Measurements from ENCODE around the gene SUGCT. TPM values are rescaled to one million over a fixed set of nuclear protein-coding genes. Genes with fewer than 3 reads are reported as not detected.

SUGCT gene
- total RNA-seq, 2 experiments from 2014 or later, result 0.95 to 1.2 TPM

GRCh38 chr7:40436710-40437109 lies 301.9 kb downstream of the SUGCT start:
- CTCF ChIA-PET, result no interaction called here
- Histone ChIP-seq H3K27ac (ENCODE audit: low read depth in 1 of 2, low read length in 2 of 2) (no peak overlapping the region), H3K4me3 (ENCODE audit: low read length) (no peak overlapping the region), H3K4me1 (ENCODE audit: insufficient read depth, low read length) (no peaks in the 10 kb centered on the region), H3K27me3 (ENCODE audit: control insufficient read depth in 1 of 2, insufficient read depth in 2 of 2, low read length in 2 of 2) (no peaks in the 10 kb centered on the region), H3K9me3 (ENCODE audit: control insufficient read depth in 1 of 2, insufficient read depth in 1 of 2, low read length in 2 of 2) (peaks cover 0 to 5% of the 10 kb centered on the region in 2 experiments), H3K36me3 (ENCODE audit: insufficient read depth, low read length) (no peaks in the 10 kb centered on the region)
- Mint-ChIP-seq H3K27ac (no peak overlapping the region), H3K36me3 (ENCODE audit: low read depth) (no peaks in the 10 kb centered on the region), H3K27me3 (no peaks in the 10 kb centered on the region), H3K4me3 (no peak overlapping the region), H3K4me1 (ENCODE audit: low read depth) (no peaks in the 10 kb centered on the region), H3K9me3 (peaks cover 12% of the 10 kb centered on the region)
- DNase-seq (no peak), ATAC-seq (ENCODE audit: poor library complexity) (no peak)
- intact Hi-C loops (cut with DNase I, micrococcal nuclease), result loop anchor here in 1 of 2 experiments (5.0 kb wide), 1 partner anchor 291 kb away; no protein-coding TSS in a partner anchor
- TF ChIP-seq, protein P1, sequence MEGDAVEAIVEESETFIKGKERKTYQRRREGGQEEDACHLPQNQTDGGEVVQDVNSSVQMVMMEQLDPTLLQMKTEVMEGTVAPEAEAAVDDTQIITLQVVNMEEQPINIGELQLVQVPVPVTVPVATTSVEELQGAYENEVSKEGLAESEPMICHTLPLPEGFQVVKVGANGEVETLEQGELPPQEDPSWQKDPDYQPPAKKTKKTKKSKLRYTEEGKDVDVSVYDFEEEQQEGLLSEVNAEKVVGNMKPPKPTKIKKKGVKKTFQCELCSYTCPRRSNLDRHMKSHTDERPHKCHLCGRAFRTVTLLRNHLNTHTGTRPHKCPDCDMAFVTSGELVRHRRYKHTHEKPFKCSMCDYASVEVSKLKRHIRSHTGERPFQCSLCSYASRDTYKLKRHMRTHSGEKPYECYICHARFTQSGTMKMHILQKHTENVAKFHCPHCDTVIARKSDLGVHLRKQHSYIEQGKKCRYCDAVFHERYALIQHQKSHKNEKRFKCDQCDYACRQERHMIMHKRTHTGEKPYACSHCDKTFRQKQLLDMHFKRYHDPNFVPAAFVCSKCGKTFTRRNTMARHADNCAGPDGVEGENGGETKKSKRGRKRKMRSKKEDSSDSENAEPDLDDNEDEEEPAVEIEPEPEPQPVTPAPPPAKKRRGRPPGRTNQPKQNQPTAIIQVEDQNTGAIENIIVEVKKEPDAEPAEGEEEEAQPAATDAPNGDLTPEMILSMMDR (IDR thresholded peaks at IDR 0.05), result no peak
- POLR2A ChIA-PET, result no interaction called here

DNA sequence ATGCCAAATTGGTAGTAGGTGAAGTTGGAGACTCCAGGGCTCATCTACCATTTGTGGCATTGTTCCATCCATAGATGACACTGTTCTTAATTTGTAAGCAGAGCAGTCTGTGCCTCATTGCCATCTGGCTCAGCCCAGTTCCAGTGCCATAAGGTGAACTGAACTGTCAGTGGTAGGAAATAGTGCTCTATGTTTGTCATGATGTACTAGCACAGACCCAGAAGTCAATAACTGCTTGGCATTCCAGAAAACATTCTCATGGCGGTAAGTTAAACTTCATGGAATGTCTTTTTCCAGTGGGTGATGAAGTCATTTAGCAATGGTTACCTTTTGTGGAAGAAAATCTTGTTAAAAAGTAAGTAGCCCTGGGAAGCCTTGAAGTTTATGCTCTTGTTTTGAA lies 302.7 kb downstream of the SUGCT start:
- POLR2A ChIA-PET, result no interaction called here
- Mint-ChIP-seq H3K9me3 (peaks cover 14% of the 10 kb centered on the region), H3K4me1 (ENCODE audit: low read depth) (no peaks in the 10 kb centered on the region), H3K27ac (no peak overlapping the region), H3K4me3 (no peak overlapping the region), H3K36me3 (ENCODE audit: low read depth) (no peaks in the 10 kb centered on the region), H3K27me3 (no peaks in the 10 kb centered on the region)
- TF ChIP-seq, protein P1 (IDR thresholded peaks at IDR 0.05), result no peak
- intact Hi-C loops (cut with DNase I, micrococcal nuclease), result loop anchor here in 1 of 2 experiments (5.0 kb wide), 1 partner anchor 290 kb away; no protein-coding TSS in a partner anchor
- DNase-seq (no peak), ATAC-seq (ENCODE audit: poor library complexity) (no peak)
- H3K27ac ChIP-seq (ENCODE audit: low read depth in 1 of 2, low read length in 2 of 2), result no peak overlapping the region
- no peak overlapping the region for H3K4me3 ChIP-seq (ENCODE audit: low read length)
- H3K4me1 ChIP-seq (ENCODE audit: insufficient read depth, low read length), result no peaks in the 10 kb centered on the region
- H3K9me3 ChIP-seq (ENCODE audit: control insufficient read depth in 1 of 2, insufficient read depth in 1 of 2, low read length in 2 of 2), result peaks cover 0 to under 1% of the 10 kb centered on the region in 2 experiments
- H3K36me3 ChIP-seq (ENCODE audit: insufficient read depth, low read length), result no peaks in the 10 kb centered on the region
- CTCF ChIA-PET, result no interaction called here
- H3K27me3 ChIP-seq (ENCODE audit: control insufficient read depth in 1 of 2, insufficient read depth in 2 of 2, low read length in 2 of 2), result no peaks in the 10 kb centered on the region

DNA sequence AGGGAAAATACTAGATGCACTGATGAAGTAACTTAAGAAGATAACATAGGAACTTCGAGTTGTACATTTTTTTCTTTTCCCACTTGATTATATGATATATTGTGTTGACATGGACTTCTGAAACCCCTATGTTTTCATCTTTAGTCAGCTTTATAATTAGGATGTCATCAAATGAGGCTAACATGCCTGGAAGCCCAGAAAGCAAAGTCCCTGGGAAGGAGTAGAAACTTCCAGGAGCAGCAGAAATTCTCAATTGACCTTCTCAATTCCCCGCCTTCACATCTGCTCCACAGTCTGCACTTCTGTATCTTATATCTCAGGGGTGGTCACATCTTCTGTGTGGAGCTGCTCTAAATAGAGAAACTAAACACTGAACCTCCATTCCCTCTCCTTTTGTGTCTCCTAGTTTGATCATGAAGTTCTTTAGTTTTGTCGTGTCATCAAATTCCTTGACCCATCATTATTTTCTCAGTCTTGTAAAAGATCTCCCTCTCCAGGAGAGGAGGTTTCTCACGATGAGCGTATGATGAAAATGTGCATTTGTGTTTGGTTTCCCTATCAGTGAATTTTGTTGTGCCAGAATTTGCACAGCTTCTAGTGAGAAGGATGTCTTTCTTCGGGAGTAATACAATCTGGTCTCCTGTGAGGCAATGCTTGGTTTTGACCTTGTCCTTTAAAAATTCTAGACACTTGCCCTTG lies 303.3 kb downstream of the SUGCT start:
- H3K4me1 Mint-ChIP-seq (ENCODE audit: low read depth), result no peaks in the 10 kb centered on the region
- intact Hi-C loops (cut with DNase I, micrococcal nuclease), result loop anchor here in 1 of 2 experiments (5.0 kb wide), 1 partner anchor 289 kb away; no protein-coding TSS in a partner anchor

More for the DNA sequence above, 303.3 kb downstream of the SUGCT start:
- Mint-ChIP-seq H3K9me3 (peaks cover 10% of the 10 kb centered on the region), H3K4me3 (no peak overlapping the region), H3K27me3 (no peaks in the 10 kb centered on the region), H3K36me3 (ENCODE audit: low read depth) (no peaks in the 10 kb centered on the region), H3K27ac (no peak overlapping the region)
- Histone ChIP-seq H3K9me3 (ENCODE audit: control insufficient read depth in 1 of 2, insufficient read depth in 1 of 2, low read length in 2 of 2) (no peaks in the 10 kb centered on the region), H3K36me3 (ENCODE audit: insufficient read depth, low read length) (no peaks in the 10 kb centered on the region), H3K4me1 (ENCODE audit: insufficient read depth, low read length) (no peaks in the 10 kb centered on the region), H3K27me3 (ENCODE audit: control insufficient read depth in 1 of 2, insufficient read depth in 2 of 2, low read length in 2 of 2) (no peaks in the 10 kb centered on the region), H3K27ac (ENCODE audit: low read depth in 1 of 2, low read length in 2 of 2) (no peak overlapping the region), H3K4me3 (ENCODE audit: low read length) (no peak overlapping the region)
- ChIA-PET POLR2A (no interaction called here), CTCF (no interaction called here)
- no peak for DNase-seq
- TF ChIP-seq, protein P1 (IDR thresholded peaks at IDR 0.05), result no peak
- no peak for ATAC-seq (ENCODE audit: poor library complexity)
